NCI-H748 (cell line): Measurements from ENCODE around the gene CHRNA3.

Source experiments
- DNase-seq: peaks from one replicate; lab custom pipeline; 2025; ENCODE audit not compliant: unreplicated experiment; lab: John Stamatoyannopoulos, UW

CHRNA3 gene

GRCh38 chr15:78637776-78638435 lies 17.1 kb upstream of the CHRNA3 start:
- DNase-seq: peak; percentile 5

- no peak for DNase-seq
These were observed 15.6 kb upstream of the CHRNA3 start for GRCh38 chr15:78636378-78636859.

DNA sequence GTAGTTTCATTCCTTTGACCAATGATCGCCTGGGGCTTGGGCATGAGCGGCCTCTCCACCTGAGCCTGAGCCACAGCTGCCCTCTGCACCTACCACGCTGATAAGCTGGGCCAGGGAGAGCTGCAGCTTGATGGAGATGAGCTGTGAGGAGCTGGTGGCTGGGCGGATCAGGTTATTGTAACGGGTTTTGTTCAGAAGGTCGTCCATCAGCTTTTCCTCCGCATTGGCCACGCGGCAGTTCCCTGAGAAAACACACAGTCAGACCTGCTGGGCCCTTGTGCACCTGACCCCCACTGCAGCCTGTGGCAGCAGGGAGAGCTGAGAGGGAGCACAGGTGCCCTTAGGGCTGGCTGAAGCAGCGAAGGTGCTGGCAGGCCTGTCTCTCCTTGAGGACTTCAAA lies 14.6 kb upstream of the CHRNA3 start:
- DNase-seq: no peak

GRCh38 chr15:78634210-78635145 lies 13.7 kb upstream of the CHRNA3 start:
- peak; percentile 12 for DNase-seq

GRCh38 chr15:78633348-78633747 lies 12.6 kb upstream of the CHRNA3 start:
- no peak for DNase-seq

GRCh38 chr15:78630886-78631633 lies 10.3 kb upstream of the CHRNA3 start:
- DNase-seq: no peak

DNA sequence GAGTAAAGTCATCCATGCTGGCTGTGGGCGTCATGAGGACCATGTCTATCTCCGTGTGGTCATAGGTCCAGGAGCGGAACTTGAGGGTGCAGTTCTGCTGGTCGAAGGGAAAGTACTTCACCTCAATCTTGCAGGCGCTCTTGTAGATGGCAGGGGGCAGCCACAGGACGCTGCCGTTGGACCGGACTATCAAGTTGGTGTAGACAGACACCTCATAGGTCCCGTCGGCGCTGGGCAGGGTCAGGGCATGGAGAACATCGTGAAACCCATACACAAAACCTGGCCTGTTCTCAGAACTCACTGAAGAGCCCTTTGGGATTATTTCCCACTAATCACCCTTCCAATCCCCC lies 8.9 kb upstream of the CHRNA3 start:
- no peak for DNase-seq

- DNase-seq: no peak
These were observed 8.4 kb upstream of the CHRNA3 start for GRCh38 chr15:78629031-78629715.

- DNase-seq: no peak
These were observed 7.4 kb upstream of the CHRNA3 start for GRCh38 chr15:78628227-78628626.

GRCh38 chr15:78627348-78627747 lies 6.6 kb upstream of the CHRNA3 start:
- no peak for DNase-seq

DNA sequence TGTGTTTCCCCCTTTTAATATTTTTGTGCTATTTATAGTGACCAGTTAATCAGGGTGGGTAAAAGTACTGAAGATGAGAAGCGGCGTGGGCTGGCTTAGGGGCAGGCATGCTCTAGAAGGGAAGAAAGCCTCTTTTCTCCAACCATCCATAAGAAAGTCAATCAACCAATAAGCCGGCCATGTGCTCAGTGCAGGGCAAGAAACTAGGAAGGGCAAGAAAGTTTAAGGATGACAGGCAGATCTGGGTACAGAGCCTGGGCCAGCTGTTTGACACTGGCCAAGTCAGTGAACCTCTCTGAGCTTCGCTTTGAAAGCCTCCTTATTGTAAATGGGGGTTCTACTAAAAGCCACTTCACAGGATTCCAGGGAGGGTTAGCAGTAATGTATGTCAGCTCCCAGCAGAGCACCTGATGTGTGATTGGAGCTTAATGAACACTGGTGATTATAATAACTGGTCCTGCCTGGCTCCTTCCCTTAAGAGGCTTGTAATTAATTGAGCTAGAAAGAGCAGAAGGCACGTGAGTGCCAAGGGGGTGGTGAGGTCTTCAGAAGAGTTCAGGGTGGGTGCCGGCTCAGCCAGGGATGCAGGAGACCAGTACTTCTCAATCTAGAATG lies 5.7 kb upstream of the CHRNA3 start:
- DNase-seq: no peak

DNA sequence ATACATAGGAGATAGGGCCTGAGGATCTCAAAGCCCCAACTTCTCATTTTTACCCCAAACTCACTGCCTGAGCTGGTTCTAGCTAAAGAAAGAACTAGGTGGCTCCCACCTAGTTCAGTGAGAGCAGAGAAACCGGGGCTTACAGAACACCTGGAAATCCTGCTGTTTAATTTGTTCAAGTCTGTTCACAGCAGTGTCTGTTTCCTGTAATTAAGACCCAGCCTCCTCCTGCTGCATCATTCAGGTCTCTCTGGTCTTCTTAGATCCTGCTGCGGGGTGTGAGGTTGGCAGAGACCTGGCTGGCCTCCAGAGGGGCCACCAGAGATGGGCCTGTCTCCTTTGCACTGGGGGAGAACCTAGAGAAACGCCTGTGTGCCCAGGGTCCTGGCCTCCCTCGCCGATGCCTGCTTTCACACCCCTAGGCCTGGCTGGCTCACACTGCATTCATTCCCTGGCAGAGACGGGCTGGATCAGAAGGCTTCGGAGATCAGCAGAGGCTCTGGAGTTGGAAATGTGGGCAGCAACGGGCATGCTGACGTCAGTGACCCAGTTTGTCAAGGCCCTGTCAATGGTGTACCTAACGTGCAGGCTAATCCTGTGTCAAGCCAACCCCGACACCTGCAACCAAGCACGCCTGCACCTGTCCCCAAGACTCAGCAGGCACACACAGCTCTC lies 4.9 kb upstream of the CHRNA3 start:
- peak; percentile 65 for DNase-seq

- DNase-seq: no peak
These were observed 4.1 kb upstream of the CHRNA3 start for GRCh38 chr15:78624651-78625590.

DNA sequence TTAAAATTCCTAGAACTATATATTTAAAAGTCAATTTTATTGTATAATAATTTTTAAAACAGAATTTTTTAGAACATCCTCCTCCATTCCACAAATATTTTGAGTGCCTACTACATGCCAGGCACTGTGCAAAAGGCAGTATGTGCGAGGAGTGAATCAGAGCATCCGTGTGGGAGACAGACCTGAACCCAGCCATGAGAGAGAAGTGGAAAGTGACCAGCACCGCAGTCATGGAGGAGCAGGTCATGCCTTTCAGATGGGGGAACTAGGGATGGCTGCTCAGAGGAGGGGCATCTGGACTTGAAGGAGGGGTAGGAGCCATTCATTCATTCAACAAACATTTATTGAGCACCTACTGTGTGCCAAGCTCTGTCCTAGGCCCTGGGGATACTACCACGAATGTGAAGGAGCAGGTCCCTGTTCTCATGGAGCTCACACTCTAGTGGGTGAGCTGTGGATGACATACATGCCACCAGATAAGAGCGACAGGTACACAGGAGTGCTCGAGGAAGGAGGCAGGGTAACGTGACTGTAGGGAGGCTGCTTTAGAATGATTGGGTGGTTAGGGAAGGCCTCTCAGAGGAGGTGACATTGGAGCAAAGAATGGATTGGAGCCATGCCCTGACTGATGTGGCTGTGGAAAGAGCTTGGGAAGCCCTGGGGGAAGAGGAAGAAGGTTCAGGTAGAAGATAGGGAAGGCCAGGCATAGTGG lies 3.1 kb upstream of the CHRNA3 start:
- no peak for DNase-seq

DNA sequence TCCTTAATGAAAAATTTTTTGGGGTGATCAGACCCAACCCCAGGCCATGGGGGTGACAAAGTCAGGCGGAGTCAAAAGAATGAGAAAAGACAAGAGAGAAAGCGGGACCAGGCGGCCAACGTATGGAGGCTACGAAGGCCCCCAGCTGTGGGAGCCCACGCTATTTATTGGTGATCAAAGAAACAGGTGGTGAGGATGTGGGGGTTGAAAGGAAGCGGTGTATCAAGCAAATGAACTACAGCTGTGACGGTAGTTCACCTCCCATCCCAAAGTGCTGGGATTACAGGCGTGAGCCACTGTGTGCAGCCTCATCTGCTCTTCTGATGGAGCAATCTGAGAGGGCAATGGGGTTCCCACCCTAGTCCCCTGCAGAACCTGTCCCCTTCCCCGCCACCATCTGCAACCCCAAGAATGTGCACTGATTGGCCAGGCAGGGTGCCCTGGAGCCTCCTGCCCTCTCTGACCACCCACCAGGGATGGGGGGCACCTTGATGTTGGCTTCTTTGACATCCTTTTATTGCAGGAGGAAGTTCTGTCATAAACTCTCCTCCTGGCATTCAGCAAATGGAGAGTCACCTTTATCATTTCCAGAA lies 1.1 kb upstream of the CHRNA3 start:
- DNase-seq: no peak

DNA sequence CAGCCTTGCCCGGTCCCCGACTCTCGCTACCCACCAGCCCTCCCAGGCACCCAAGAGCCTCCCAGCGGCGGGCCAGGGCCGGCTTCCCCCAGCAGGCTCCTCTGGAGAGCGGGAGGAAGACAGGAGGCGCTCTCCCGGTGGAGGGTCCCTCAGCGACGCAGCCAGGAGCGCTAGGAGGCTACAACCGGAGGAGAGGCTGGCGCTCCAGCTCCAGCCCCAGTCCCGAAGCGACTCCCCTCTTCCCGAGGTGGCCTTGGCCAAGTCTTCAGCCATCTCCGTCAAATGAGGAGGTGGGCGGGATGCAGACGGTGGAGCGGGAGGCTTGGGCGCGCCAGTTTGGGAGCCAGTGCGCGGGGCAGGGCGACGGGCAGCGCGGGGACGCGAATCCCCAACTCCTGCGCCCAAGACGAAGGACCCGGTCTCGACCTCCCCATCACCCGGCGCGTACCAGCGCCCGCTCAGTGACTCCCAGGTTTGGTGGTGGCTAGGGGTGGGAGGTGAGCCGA lies 722 bp downstream of the CHRNA3 start:
- peak; percentile 39 for DNase-seq

GRCh38 chr15:78619022-78619950 lies 1.5 kb downstream of the CHRNA3 start:
- DNase-seq: no peak
